Mucosa of rectum (tissue), 2 donors: Measurements from ENCODE around the gene ARHGDIA.

Experiments
- H3K27ac ChIP-seq, 2 donors: one replicate each; pipeline ENCODE4 v1.7.0; 2013; ENCODE audit warnings: inconsistent platforms in 2 of 2, low read depth in 2 of 2, low read length in 2 of 2
- H3K27me3 ChIP-seq, 2 donors: one replicate each; pipeline ENCODE4 v1.7.0; 2013; ENCODE audit warnings: low read length in 2 of 2; ENCODE audit not compliant: control insufficient read depth in 2 of 2, insufficient read depth in 2 of 2
- H3K36me3 ChIP-seq, 2 donors: one replicate each; pipeline ENCODE4 v1.7.0; 2013; ENCODE audit warnings: low read length in 2 of 2; ENCODE audit not compliant: control insufficient read depth in 2 of 2, insufficient read depth in 2 of 2
- H3K4me1 ChIP-seq, 2 donors: one replicate each; pipeline ENCODE4 v1.7.0; 2013; ENCODE audit warnings: low read length in 2 of 2, mild to moderate bottlenecking in 1 of 2; ENCODE audit not compliant: control insufficient read depth in 2 of 2, insufficient read depth in 2 of 2
- H3K4me3 ChIP-seq, 2 donors: one replicate each; pipeline ENCODE4 v1.7.0; 2013; ENCODE audit warnings: low read length in 2 of 2
- H3K9ac ChIP-seq, 2 donors: one replicate each; pipeline ENCODE4 v1.7.0; 2013; ENCODE audit warnings: low read length in 2 of 2, low read depth in 1 of 2, mild to moderate bottlenecking in 1 of 2
- H3K9me3 ChIP-seq, 2 donors: one replicate each; pipeline ENCODE4 v1.7.0; 2013; ENCODE audit warnings: low read length in 2 of 2; ENCODE audit not compliant: control insufficient read depth in 2 of 2
- donor health status: healthy.
- donor health status: Normal muscosa, but diverticular disease.

Gene ARHGDIA

GRCh38 chr17:81837641-81838040 lies 33.5 kb downstream of the ARHGDIA start:
- peaks cover 4 to 5% of the 10 kb centered on the region in 2 donors for H3K4me1 ChIP-seq

DNA sequence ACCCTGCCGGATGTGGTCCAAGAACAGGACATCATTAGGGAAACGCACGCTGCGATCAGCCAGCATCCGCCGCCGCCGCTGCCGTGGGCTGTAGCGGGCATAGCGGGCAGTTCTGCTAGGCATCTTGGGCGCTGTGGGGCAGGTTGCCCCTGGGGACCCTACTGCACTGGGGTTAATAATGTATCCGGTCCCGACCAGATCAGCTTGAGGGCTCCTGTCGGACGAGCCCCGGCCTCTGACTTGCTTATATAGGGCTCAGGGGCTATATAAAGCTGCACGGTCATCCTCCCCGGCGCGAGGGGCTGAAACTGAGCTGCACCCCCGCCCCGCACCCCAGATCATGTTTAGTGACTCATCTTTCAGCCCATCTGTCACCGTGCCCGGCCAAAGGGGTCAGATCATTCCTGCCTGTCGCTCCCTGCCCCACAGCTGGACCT lies 36.3 kb downstream of the ARHGDIA start, which contains the start of gene PPP1R27:
TSS of gene PPP1R27 (minus strand) at position 220 of the 437 bp plus-strand sequence. CDS start at position 123, 97 bp downstream.
- peaks cover 11 to 16% of the 10 kb centered on the region in 2 donors for H3K4me1 ChIP-seq
- H3K4me3 ChIP-seq = peak within 1 kb of the TSS; percentile 67 to 75
- H3K9me3 ChIP-seq = no peaks in the 10 kb centered on the region
- peak within 1 kb of the TSS; percentile 85 to 94 for H3K9ac ChIP-seq
- no peaks in the 10 kb centered on the region for H3K27me3 ChIP-seq
- peak within 1 kb of the TSS; percentile 86 to 93 for H3K27ac ChIP-seq
- H3K36me3 ChIP-seq = no peaks in the 10 kb centered on the region

More at GRCh38 chr17:81837641-81838040, 33.5 kb downstream of the ARHGDIA start:
- H3K27me3 ChIP-seq = no peaks in the 10 kb centered on the region
- no peaks in the 10 kb centered on the region for H3K9me3 ChIP-seq
- H3K4me3 ChIP-seq = no peak overlapping the region
- no peak overlapping the region for H3K9ac ChIP-seq
- H3K27ac ChIP-seq = no peak overlapping the region
- H3K36me3 ChIP-seq = peaks cover 0 to 4% of the 10 kb centered on the region in 2 donors

- no peaks in the 10 kb centered on the region for H3K36me3 ChIP-seq
- H3K27me3 ChIP-seq = no peaks in the 10 kb centered on the region
- peak overlapping the region; percentile 85 to 94 for H3K9ac ChIP-seq
- peaks cover 11 to 16% of the 10 kb centered on the region in 2 donors for H3K4me1 ChIP-seq
- peak overlapping the region; percentile 67 to 75 for H3K4me3 ChIP-seq
- H3K9me3 ChIP-seq = no peaks in the 10 kb centered on the region
- peak overlapping the region; percentile 86 to 93 for H3K27ac ChIP-seq
Measured at GRCh38 chr17:81833921-81834830, 37.0 kb downstream of the ARHGDIA start.

DNA sequence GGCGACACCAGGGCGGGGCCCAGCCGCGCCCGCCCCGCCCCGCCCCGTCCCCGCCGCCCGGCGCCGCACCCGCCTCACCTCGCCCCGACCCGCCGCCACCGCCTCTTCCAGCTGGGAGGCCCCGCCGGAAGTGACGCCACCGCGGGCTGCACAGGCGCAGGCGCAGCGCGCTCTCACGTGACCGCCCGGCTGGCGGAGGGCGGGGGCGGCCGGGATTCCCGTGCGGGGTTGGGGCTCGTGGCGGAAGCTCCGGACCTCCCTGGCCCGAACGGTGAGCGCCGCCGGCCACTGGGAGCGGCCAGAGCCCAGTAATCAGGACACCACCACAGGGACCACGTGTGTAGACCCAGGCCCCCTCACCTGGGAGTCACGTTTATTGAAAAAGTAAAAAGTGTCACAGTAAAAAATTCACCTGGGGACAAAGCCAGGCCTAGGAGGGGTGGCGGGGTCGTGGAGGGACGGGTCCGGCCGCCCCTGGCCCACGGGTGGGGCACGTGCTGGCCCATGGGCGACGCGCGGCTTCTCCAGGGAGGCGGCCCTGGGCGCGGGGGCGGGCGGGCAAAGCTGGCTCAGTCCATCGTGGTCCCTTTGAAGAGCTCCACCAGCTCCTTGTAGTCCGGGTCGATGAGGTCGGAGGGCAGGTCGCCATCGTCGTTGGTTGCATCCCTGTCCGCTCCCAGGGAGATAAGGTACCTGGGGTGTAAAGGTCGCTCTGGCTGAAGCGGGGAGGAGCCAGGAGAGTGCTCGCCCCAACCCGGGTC lies 37.8 kb downstream of the ARHGDIA start, which contains the start of gene MCRIP1:
TSS of gene MCRIP1 (minus strand) at position 132 of the 761 bp plus-strand sequence. CDS start 8,785 bp downstream, outside the sequence.
- H3K9ac ChIP-seq = peak within 1 kb of the TSS; percentile 88 to 94
- H3K27ac ChIP-seq = peak within 1 kb of the TSS; percentile 86 to 93
- H3K4me1 ChIP-seq = peaks cover 11 to 16% of the 10 kb centered on the region in 2 donors
- H3K9me3 ChIP-seq = no peaks in the 10 kb centered on the region
- no peaks in the 10 kb centered on the region for H3K36me3 ChIP-seq
- H3K27me3 ChIP-seq = no peaks in the 10 kb centered on the region
- H3K4me3 ChIP-seq = peak within 1 kb of the TSS; percentile 68 to 77

- peak overlapping the region; percentile 68 to 77 for H3K4me3 ChIP-seq
- peak overlapping the region; percentile 83 to 88 for H3K27ac ChIP-seq
- peak overlapping the region; percentile 85 to 88 for H3K9ac ChIP-seq
- H3K27me3 ChIP-seq = no peaks in the 10 kb centered on the region
- peaks cover 11 to 16% of the 10 kb centered on the region in 2 donors for H3K4me1 ChIP-seq
- no peaks in the 10 kb centered on the region for H3K36me3 ChIP-seq
- H3K9me3 ChIP-seq = no peaks in the 10 kb centered on the region
Measured at GRCh38 chr17:81832608-81833159, 38.5 kb downstream of the ARHGDIA start.

- Histone ChIP-seq H3K27ac (peak overlapping the region; percentile 83 to 88), H3K4me3 (peak overlapping the region; percentile 68 to 77), H3K27me3 (no peaks in the 10 kb centered on the region), H3K9ac (peak overlapping the region; percentile 85 to 88), H3K9me3 (no peaks in the 10 kb centered on the region), H3K36me3 (no peaks in the 10 kb centered on the region), H3K4me1 (peaks cover 11 to 16% of the 10 kb centered on the region in 2 donors)
Measured at GRCh38 chr17:81831957-81832607, 39.1 kb downstream of the ARHGDIA start.

DNA sequence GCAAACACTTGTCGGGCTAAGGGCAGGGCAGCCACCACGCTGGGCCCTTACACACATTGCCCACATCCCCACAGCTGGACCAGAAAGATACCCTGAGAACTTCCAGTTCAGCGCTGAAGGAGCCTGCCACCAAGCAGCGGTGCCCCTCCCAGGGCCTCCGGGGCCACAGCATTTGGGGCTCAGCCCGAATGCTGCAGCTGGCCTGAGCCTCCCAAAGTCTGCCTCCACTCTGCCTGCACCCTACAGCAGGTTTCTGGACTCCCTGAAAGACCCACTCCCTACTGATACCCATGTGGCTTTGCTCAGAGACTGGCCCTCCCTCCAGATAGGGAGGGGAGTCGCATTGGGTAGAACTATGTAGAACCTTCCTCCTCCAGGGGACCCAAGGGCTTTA lies 39.6 kb downstream of the ARHGDIA start:
- Histone ChIP-seq H3K9me3 (no peaks in the 10 kb centered on the region), H3K27ac (peak overlapping the region in 1 of 2 donors; percentile 88), H3K4me3 (peak overlapping the region in 1 of 2 donors; percentile 77), H3K36me3 (no peaks in the 10 kb centered on the region), H3K4me1 (peaks cover 11 to 16% of the 10 kb centered on the region in 2 donors), H3K27me3 (no peaks in the 10 kb centered on the region), H3K9ac (no peak overlapping the region)

GRCh38 chr17:81829858-81830257 lies 41.3 kb downstream of the ARHGDIA start:
- Histone ChIP-seq H3K9ac (no peak overlapping the region), H3K36me3 (no peaks in the 10 kb centered on the region), H3K4me1 (peaks cover 20 to 24% of the 10 kb centered on the region in 2 donors)

GRCh38 chr17:81828656-81829055 lies 42.5 kb downstream of the ARHGDIA start:
- no peak overlapping the region for H3K9ac ChIP-seq
- H3K36me3 ChIP-seq = no peaks in the 10 kb centered on the region
- no peak overlapping the region for H3K27ac ChIP-seq

More at GRCh38 chr17:81829858-81830257, 41.3 kb downstream of the ARHGDIA start:
- Histone ChIP-seq H3K9me3 (no peaks in the 10 kb centered on the region), H3K4me3 (no peak overlapping the region), H3K27ac (no peak overlapping the region), H3K27me3 (no peaks in the 10 kb centered on the region)

More at GRCh38 chr17:81828656-81829055, 42.5 kb downstream of the ARHGDIA start:
- peaks cover 18 to 22% of the 10 kb centered on the region in 2 donors for H3K4me1 ChIP-seq
- no peak overlapping the region for H3K4me3 ChIP-seq
- no peaks in the 10 kb centered on the region for H3K27me3 ChIP-seq
- H3K9me3 ChIP-seq = no peaks in the 10 kb centered on the region
